Stimulated activated CD8-positive, alpha-beta memory T cell treated with anti-CD3 and anti-CD28 coated beads, Interleukin-12 subunit alpha, Interleukin-12 subunit beta, amount 100 ng/mL, for 1 hour (primary cell): ENCODE data around the gene SORCS2.

Experiments used
- DNase-seq: peaks from one replicate; pipeline ENCODE4 v3.0.0-alpha.2; 2020; ENCODE audit warnings: low read depth

Gene SORCS2

DNA sequence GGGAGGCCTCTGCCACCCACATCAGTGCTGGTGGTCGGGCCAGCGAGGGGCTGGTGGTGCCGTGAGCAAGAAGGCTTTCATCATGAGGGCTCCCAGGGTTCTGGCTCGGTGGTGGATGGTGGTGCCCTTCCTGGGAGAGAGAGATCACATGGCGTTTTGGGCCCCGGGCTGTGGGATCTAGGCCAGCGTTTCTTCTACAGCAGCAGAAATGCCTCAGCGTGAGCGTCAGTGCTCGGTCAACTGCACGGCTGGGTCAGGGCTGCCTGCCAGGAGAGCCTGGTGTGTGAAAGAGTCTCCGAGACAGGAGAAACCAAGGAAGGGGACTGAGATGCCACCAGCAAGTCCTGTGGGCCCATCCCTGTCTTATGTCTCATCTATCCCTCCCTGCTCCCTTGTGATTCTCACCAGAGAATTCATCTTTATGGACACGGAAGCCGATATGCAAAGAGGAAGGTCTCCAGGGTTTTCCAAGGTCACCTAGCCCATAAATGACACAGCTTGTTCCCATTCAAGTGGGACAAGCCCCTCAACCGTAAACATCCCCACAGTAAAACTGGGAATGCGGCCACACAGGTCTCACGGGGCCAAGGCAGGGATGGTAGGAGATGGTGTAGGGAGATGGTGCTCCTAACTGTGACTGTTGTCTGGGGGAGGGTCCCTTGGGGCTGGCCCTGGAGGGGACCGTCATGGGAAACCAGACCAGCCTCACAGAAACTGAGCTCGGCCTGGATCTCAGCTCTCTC is 99.2 kb downstream of the SORCS2 start:
- DNase-seq: no peak

DNA sequence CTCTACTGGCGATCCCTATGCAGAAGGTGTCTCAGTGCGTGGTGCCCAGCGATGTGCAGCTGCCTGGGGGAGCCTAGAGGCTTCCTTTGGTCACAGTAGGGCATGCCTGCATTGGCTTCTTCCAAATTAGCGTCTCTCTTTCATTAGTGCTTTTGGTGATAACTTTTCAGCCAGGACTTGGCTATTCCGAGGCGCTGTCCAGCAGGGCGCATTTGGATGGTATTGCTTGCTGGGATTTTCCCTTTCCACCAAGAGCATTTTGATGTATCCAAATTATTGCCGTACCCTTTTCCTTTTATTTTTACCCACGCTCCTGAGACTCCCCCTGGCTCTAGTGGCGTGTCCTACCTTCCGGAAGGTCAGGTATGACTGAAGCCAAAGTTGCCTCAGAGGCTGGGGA is 101.4 kb downstream of the SORCS2 start:
- DNase-seq: no peak

GRCh38 chr4:7294176-7294756 is 101.9 kb downstream of the SORCS2 start:
- no peak for DNase-seq

DNA sequence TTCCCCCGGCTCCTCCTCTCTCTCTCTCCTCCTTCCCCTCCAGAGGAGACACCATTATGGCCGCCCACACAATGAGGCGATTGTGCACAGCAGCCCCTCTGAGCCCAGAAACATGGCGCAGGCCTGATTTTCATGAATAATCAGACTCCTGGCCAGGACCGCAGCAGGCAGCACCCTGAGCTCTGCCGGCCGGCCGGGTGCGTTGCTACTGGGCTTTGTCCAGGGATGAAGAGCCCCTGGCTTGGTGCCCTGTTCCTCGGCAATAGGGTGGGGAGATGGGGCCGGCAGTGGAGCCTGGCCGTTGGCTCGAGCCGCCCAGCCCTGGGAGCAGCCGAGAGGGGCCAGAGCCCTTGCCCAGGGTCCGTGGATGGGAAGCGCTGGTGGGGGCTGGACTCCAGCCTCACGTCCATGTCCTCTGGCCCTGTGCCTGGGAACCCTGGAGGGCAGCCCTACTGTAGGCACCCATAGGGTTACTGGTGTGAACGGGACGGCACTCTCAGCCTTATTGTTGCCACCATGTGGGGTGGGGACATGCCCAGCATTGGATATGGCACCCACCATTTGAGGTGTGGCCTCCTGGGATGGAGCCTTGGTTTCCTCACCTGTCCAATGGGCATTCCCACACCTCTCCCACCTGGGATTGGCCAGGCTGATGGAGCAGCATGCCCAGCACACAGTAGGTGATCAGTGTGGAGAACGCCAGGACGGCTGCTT is 103.0 kb downstream of the SORCS2 start:
- DNase-seq: no peak

GRCh38 chr4:7295911-7296660 is 103.7 kb downstream of the SORCS2 start:
- no peak for DNase-seq

DNA sequence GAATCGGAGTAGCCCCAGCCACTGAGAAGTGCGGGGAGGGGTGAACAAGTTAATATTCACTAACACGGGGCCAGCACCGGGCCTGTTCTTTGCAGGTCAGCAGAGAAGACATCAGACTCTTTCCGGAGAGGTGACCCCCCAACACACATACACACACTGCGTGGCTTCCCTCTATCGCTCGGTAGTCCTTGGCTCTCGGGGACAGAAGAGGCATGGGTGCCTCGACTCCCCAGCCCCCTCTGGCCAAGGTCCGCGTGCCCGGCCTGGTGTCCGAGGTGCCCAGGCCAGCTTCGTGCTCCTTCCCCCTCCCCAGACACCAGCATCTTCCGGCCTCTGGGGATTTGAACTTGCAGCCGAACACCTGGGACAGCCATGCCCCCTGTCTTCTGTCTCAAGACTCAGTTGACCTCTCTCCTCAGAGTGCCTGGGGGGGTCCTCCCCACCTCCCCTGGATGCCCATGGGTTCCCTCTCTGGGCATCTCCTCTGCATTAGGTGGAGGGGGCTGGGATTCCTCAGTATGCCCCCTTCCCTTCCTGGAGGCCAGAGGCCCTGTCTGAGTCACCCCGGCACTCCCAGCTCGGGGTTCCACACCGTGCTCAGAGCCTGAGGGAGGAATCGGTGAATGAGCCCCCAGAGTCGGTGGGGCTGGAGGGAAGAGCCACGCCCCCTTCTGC is 104.5 kb downstream of the SORCS2 start:
- DNase-seq: no peak

DNA sequence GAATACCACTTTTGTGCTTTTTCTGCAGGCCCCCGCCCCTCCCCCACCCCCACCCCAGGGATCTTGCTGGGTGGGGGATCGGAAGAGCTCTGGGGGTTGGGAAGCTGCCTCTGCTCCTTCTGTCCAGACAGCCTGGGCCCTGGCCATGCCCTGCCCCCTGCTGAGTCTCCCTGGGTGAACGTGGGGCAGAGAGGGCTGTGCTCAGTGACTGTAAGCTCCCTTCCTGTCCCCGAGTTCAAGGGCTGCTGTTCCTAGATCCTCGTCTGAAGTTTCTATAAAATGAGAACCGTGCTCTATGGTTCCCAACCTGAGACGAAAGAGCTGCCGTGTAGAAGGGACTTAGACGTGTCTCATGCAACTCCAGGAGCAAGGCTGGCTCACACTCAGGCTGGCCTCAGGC is 105.0 kb downstream of the SORCS2 start:
- DNase-seq: no peak

- DNase-seq: no peak
These were observed 105.5 kb downstream of the SORCS2 start for GRCh38 chr4:7297881-7298280.

DNA sequence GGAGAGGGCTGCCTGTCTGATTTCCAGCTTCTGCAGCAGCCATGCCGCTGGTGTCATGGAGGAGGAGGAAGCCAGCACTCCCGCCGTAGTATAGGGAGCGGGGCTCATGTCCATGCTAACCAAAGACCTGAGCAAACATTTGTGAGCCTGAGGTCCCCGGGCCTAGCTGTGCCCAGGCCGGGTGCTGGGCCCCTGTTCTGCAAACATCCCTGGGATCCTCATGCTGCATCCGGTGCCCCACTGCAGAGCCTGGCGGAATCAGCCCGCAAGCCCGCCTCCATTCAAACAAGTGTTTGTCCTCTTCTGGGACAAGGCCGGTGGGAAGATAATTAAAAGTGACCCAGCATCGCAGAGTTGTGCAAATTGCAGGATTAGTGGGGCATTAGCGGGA is 106.3 kb downstream of the SORCS2 start:
- no peak for DNase-seq

DNA sequence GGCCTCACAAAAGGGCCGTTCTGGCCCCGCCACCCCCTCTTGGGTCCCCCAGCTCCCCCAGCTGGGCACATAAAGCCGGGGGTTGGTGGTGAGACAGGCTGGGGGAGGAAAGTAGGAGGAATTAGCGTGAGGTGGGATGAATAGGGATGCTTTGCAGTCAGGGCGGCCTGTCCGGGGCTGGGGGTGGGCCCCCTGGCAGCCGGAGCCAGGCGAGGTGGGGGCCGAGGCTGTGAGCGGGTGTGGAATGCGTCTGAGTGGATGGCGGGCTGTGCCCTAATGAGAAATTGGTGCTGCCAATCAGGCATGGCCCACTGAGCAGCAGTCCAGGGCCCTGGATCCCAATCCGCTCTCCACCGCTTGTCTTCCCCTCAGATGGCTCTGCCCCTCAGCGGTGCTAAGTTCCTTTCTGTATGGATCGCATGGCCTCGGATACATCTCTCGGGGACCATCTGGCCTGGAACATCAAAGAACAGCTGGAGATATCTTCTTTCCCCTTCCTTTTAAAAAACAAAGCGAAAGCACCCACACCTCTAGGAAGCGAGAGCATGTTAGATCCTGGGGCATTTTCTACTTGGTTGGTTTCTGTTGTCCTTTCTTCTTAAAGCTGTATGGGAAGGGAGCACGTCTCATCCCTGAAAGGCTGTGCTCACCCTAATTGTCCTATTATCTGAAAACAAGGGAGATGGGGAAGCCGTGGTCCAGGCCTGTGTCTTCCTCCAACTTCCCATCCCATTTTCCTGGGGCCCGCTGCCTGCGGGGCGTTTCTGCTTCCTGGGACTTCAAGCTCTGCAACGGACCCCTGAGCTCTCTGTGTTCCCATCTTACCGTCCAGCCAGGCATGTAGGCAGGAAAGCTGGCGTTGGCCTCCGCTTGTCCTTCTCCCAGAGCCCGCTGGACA is 106.9 kb downstream of the SORCS2 start:
- no peak for DNase-seq

DNA sequence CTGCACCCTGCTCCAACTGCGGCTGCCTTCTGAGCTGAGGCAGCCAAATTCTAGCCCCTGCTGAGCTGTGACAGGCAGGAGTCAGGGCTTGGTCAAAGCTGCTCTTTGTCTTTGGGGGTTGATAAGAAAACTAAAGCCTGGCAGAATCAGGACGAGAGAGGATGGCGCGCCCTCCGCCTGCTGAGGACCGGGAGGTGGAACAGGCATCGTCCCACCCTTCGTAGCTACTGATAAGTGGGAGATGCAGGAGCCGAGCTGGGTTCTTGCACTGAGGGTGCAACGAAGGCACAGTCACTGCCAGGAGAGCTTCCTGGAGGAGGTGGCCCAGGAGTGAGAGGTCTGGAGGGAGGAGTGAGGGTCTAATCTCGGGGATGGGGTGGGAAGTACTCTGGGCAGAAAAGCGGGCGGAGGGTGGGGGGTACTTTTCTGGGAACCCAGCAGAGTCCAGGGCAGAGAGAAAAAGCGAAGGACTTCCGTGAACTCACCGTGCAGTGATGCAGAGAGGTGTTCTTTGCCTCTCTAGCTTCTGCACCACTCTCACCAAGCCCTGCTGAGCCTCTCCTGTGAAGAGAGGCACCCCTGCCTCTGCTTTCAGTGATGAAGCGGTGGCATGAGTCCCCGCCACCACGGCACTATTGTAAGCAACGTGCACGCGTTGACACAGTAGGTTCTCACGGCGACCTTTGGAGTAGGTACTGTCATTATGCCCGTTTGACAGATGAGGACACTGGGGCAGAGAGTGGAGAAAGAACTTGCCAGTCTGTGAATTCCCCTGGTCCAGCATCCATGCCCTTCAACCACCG is 107.8 kb downstream of the SORCS2 start:
- no peak for DNase-seq

DNA sequence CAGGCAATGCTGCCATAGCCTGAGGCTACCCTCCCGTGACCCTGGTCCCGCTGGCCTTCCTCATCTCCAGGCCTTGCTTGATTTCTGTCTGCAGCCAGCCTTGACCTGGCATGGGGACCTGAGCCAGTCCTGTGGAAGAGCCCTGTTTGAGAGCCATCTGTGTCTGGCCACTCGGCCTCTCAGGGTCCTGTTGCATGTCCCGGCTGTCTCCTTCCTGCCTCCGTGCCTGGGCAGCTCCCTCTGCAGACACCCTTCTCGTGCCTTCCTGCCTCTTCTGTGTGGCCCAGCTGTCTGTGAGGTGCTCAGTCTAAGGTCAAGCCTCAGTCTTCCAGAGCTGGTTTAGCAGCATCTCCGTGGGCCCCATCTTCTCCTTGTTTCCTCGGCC is 108.4 kb downstream of the SORCS2 start:
- no peak for DNase-seq

DNA sequence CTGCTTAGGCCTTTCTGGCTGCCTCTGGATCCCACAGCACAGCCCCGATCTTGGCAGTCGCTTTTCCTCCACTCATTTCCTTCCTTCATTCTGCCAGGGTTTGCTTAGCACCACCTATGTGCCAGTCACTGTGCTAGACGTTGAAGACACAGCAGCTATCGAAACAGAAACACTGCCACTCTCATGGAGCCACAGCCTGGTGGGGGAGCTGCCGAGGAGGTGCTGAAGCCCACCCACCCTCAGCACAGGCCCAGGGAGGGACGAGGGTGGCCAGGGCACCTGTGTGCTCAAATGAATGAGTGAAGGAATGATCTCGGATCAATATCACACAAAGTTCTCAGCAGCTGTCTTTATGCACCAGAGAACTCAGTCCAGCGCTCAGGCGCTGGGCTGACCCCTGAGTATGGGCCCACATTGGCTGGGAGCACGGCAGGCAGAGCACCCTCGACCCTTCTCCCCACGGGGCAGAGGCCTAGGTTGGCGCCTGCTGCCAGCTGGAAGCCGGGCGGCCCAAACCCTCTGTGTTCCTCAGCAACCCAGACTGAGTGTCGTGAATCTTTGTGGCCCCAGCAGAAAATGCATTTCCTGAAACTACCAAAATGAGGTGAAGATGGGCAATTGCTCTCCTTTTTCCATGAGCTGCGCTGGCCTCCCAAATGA is 108.9 kb downstream of the SORCS2 start:
- DNase-seq: no peak

- DNase-seq: no peak
These were observed 109.7 kb downstream of the SORCS2 start for GRCh38 chr4:7301846-7302630.

GRCh38 chr4:7302781-7303404 is 110.6 kb downstream of the SORCS2 start:
- DNase-seq: no peak

GRCh38 chr4:7303561-7303960 is 111.2 kb downstream of the SORCS2 start:
- DNase-seq: no peak

- DNase-seq: no peak
These were observed 112.1 kb downstream of the SORCS2 start for GRCh38 chr4:7304436-7304835.
